Neutrophil (primary cell): ENCODE measurements around the gene PRDM1.

ENCODE experiments used
- H3K27ac ChIP-seq: fragments of 200-600 bp; sonication (generic); 2 replicates; pipeline ENCODE4 v1.5.1; 2016; ENCODE audit warnings: mild to moderate bottlenecking, moderate library complexity
- H3K27me3 ChIP-seq: fragments of 200-600 bp; sonication (generic); 2 replicates; pipeline ENCODE4 v1.6.0; 2016; ENCODE audit warnings: mild to moderate bottlenecking
- H3K36me3 ChIP-seq: fragments of 200-600 bp; sonication (generic); 2 replicates; pipeline ENCODE4 v1.5.1; 2017
- H3K4me1 ChIP-seq, 2 experiments: fragments of 200-600 bp in 1 of 2; sonication (generic) in 1 of 2; 1 replicate in 1 of 2; 2 replicates in 1 of 2; pipeline versions ENCODE4 v1.5.1 to v1.6.1; 2013 to 2016; ENCODE audit warnings: low read depth in 1 of 2, low read length in 1 of 2, mild to moderate bottlenecking in 1 of 2, moderate library complexity in 1 of 2; ENCODE audit not compliant: control insufficient read depth in 1 of 2, insufficient read depth in 1 of 2
- H3K4me3 ChIP-seq, 2 experiments: fragments of 200-600 bp in 1 of 2; sonication (generic) in 1 of 2; 1 replicate in 1 of 2; 2 replicates in 1 of 2; pipeline ENCODE4 v1.5.1; 2013 to 2016; ENCODE audit warnings: low read depth in 1 of 2, low read length in 1 of 2, mild to moderate bottlenecking in 1 of 2, moderate library complexity in 1 of 2
- H3K9me3 ChIP-seq: fragments of 200-600 bp; sonication (generic); 2 replicates; pipeline ENCODE4 v1.5.1; 2016
- CTCF ChIP-seq: fragments of 200-600 bp; sonication (generic); IDR thresholded peaks from 2 replicates; pipeline ENCODE4 v1.5.1; 2016; ENCODE audit warnings: antibody characterized with exemption

Gene PRDM1

GRCh38 chr6:106046116-106046853 lies 39.9 kb upstream of the PRDM1 start:
- Histone ChIP-seq H3K4me3 (no peak overlapping the region), H3K9me3 (no peaks in the 10 kb centered on the region), H3K36me3 (no peaks in the 10 kb centered on the region), H3K27ac (no peak overlapping the region), H3K27me3 (no peaks in the 10 kb centered on the region), H3K4me1 (no peaks in the 10 kb centered on the region)
- TF ChIP-seq CTCF: no peak

GRCh38 chr6:106046854-106047200 lies 39.3 kb upstream of the PRDM1 start:
- H3K4me1 ChIP-seq: no peaks in the 10 kb centered on the region
- H3K27me3 ChIP-seq: no peaks in the 10 kb centered on the region
- H3K9me3 ChIP-seq: no peaks in the 10 kb centered on the region
- no peak overlapping the region for H3K4me3 ChIP-seq
- TF ChIP-seq CTCF: no peak
- no peak overlapping the region for H3K27ac ChIP-seq
- H3K36me3 ChIP-seq: no peaks in the 10 kb centered on the region

GRCh38 chr6:106048336-106048735 lies 37.8 kb upstream of the PRDM1 start:
- no peaks in the 10 kb centered on the region for H3K4me1 ChIP-seq
- H3K27ac ChIP-seq: no peak overlapping the region
- H3K9me3 ChIP-seq: no peaks in the 10 kb centered on the region
- TF ChIP-seq CTCF: no peak
- H3K27me3 ChIP-seq: no peaks in the 10 kb centered on the region
- H3K36me3 ChIP-seq: no peaks in the 10 kb centered on the region
- no peak overlapping the region for H3K4me3 ChIP-seq

- no peaks in the 10 kb centered on the region for H3K27me3 ChIP-seq
- H3K36me3 ChIP-seq: no peaks in the 10 kb centered on the region
- no peak for TF ChIP-seq CTCF
- H3K4me1 ChIP-seq: no peaks in the 10 kb centered on the region
- H3K27ac ChIP-seq: no peak overlapping the region
- no peak overlapping the region for H3K4me3 ChIP-seq
- no peaks in the 10 kb centered on the region for H3K9me3 ChIP-seq
Observed at GRCh38 chr6:106050538-106050937, 35.6 kb upstream of the PRDM1 start.

GRCh38 chr6:106051226-106051625 lies 34.9 kb upstream of the PRDM1 start:
- no peak for TF ChIP-seq CTCF
- no peaks in the 10 kb centered on the region for H3K36me3 ChIP-seq
- no peaks in the 10 kb centered on the region for H3K4me1 ChIP-seq
- H3K27ac ChIP-seq: no peak overlapping the region
- H3K9me3 ChIP-seq: no peaks in the 10 kb centered on the region
- no peak overlapping the region for H3K4me3 ChIP-seq
- no peaks in the 10 kb centered on the region for H3K27me3 ChIP-seq
